H1 (cell line): Measurements from ENCODE around the gene NME3. TPM values are rescaled to one million over a fixed set of nuclear protein-coding genes. Genes with fewer than 3 reads are reported as not detected.
A peak's percentile ranks its signal among the peaks of the same experiment; 100 is the strongest.

Experiments
- BCL11A ChIP-seq, 2 experiments: IDR thresholded peaks; one replicate each; pipeline ENCODE4 v1.6.1; 2011; ENCODE audit warnings: low read depth in 2 of 2, low read length in 2 of 2, mild to moderate bottlenecking in 2 of 2
- CHD2 ChIP-seq: IDR thresholded peaks from 2 replicates; pipeline ENCODE4 v1.6.1; 2012; ENCODE audit warnings: low read length, improper control_type of control experiment
- CREB1 ChIP-seq: IDR thresholded peaks from 2 replicates; pipeline ENCODE4 v1.6.1; 2012; ENCODE audit warnings: inconsistent platforms
- GTF2F1 ChIP-seq: IDR thresholded peaks from 2 replicates; pipeline ENCODE4 v1.6.1; 2012; ENCODE audit warnings: low read depth, low read length, improper control_type of control experiment, borderline replicate concordance
- HDAC2 ChIP-seq, 2 experiments: fragments of 300-600 bp in 1 of 2; sonication (generic) in 1 of 2; IDR thresholded peaks; 2 replicates each; pipeline ENCODE4 v1.6.1; 2011 to 2012; ENCODE audit warnings: low read depth in 2 of 2, low read length in 2 of 2, mild to moderate bottlenecking in 2 of 2, moderate library complexity in 2 of 2, borderline replicate concordance in 1 of 2, inconsistent platforms in 1 of 2
- JUN ChIP-seq: IDR thresholded peaks from 2 replicates; pipeline ENCODE4 v1.6.1; 2011; ENCODE audit warnings: low read depth, mild to moderate bottlenecking, improper control_type of control experiment, low read length
- KDM1A ChIP-seq: fragments of 200-600, 300-600 bp; sonication (generic); IDR thresholded peaks from 2 replicates; pipeline ENCODE4 v1.7.1; 2016; ENCODE audit warnings: mild to moderate bottlenecking, low read length, borderline replicate concordance
- KDM5A ChIP-seq: fragments of 200-600 bp; IDR thresholded peaks from 2 replicates; pipeline ENCODE4 v1.7.1; 2012; ENCODE audit warnings: mild to moderate bottlenecking, low read length, inconsistent platforms, mixed read lengths
- RAD21 ChIP-seq, 2 experiments: IDR thresholded peaks in 1 of 2; conservative IDR thresholded peaks in 1 of 2; 2 replicates each; pipeline ENCODE4 v1.6.1; 2011; ENCODE audit warnings: low read depth in 2 of 2, low read length in 2 of 2, improper control_type of control experiment in 1 of 2, inconsistent platforms in 1 of 2, mild to moderate bottlenecking in 1 of 2, moderate library complexity in 1 of 2
- RFX5 ChIP-seq: IDR thresholded peaks from 2 replicates; pipeline ENCODE4 v1.6.1; 2011; ENCODE audit warnings: low read depth, low read length, improper control_type of control experiment, borderline replicate concordance
- SP1 ChIP-seq: IDR thresholded peaks from 2 replicates; pipeline ENCODE4 v1.6.1; 2011; ENCODE audit warnings: low read depth, low read length
- TEAD4 ChIP-seq: IDR thresholded peaks from 2 replicates; pipeline ENCODE4 v1.6.1; 2012; ENCODE audit warnings: low read depth, low read length, inconsistent platforms, mixed read lengths
- polyA plus RNA-seq, 7 experiments: library from polyadenylated mRNA; depleted of rRNA in 3 of 7; stranded (reverse) in 5 of 7; unstranded in 2 of 7; fragments of >200 nt in 5 of 7; fragments of 200-250 nt in 2 of 7; gene quantifications; 1 replicate in 5 of 7; 2 replicates in 1 of 7; 4 replicates in 1 of 7; pipeline versions ENCODE4 v1.2.1 to v1.2.3, GENCODE V29; 2011 to 2013; ENCODE audit warnings: missing spikeins in 2 of 7, mixed read lengths in 2 of 7
- total RNA-seq: library from RNA; stranded (reverse); fragmentation: NEBNext Ultra II Directional; extraction: Animal tissue kit (Norgen Biotek cat#: 25700); gene quantifications from 2 replicates; pipeline ENCODE4 v1.2.1, GENCODE V29; 2021
- TF ChIP-seq, protein P1 (sequence below): IDR thresholded peaks from 2 replicates; pipeline ENCODE4 v1.6.1; 2012; ENCODE audit warnings: inconsistent platforms
- TF ChIP-seq, protein P2 (sequence below): IDR thresholded peaks from 2 replicates; pipeline ENCODE4 v1.6.1; 2012; ENCODE audit warnings: low read length, inconsistent platforms

The NME3 gene
- total and polyA plus RNA-seq, 2 of the 8 experiments (the other 6 are each of a cell fraction or from before 2014, with no cell fraction given) = 72.5 to 163 TPM

DNA sequence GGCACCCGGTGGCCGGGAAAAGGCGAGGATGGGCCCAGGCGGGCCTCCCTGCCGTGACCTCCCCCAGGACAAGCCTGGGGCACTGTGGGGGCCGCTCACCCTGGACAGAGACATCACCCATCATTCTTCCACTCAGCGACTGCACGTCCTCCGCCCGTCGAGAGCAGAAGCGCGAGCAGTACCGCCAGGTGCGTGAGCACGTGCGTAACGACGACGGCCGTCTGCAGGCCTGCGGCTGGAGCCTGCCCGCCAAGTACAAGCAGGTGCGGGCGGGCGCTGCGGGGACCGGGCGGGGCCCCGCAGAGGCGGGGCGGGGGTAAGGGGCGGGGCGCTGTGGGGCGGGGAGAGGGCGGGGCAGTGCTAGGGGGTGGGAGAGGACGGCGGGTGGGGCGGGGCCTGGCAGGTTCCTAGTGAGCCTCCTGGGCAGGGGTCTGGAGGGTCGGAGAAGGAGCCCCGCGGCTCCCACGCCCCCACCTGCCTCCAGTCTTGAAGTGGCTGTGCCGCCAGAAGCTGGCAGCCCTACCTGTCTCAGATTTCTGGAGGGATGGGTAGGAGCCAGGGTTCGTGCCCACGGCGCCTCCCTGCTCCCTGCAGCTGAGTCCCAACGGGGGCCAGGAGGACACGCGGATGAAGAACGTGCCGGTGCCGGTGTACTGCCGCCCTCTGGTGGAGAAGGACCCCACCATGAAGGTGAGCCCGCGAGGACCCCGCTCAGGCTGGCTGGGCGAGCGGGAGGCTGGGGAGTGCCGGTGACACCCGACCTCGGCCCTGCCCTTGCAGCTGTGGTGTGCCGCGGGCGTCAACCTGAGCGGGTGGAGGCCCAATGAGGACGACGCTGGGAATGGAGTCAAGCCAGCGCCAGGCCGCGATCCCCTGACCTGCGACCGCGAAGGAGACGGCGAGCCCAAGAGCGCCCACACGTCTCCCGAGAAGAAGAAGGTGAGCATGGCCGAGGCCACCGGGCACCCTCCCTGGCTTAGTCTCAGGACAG lies 7.5 kb downstream of the NME3 start (continued):
- no peak for TF ChIP-seq BCL11A (IDR thresholded peaks at IDR 0.05; ENCODE audit: low read depth in 2 of 2, low read length in 2 of 2)
- no peak for TF ChIP-seq KDM5A
- TF ChIP-seq, protein P1, sequence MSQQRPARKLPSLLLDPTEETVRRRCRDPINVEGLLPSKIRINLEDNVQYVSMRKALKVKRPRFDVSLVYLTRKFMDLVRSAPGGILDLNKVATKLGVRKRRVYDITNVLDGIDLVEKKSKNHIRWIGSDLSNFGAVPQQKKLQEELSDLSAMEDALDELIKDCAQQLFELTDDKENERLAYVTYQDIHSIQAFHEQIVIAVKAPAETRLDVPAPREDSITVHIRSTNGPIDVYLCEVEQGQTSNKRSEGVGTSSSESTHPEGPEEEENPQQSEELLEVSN = peak; percentile 99
- no peak for TF ChIP-seq SP1
- no peak for TF ChIP-seq KDM1A
- 0 out of 2 replicates have a peak, but pooled peaks have one; percentile 42 for TF ChIP-seq CREB1
- no peak for TF ChIP-seq RFX5
- peak; percentile 71 to 75 for TF ChIP-seq RAD21 (IDR thresholded peaks at IDR 0.05 in 1 of 2, conservative IDR thresholded peaks at IDR 0.05 in 1 of 2; ENCODE audit: low read depth in 2 of 2, low read length in 2 of 2)
- no peak for TF ChIP-seq CHD2
- TF ChIP-seq HDAC2 (IDR thresholded peaks at IDR 0.05; ENCODE audit: borderline replicate concordance in 1 of 2, low read depth in 2 of 2, low read length in 2 of 2) = no peak; a peak in 1 of 4 replicates
- 0 out of 2 replicates have a peak, but pooled peaks have one; percentile 40 for TF ChIP-seq GTF2F1
- TF ChIP-seq TEAD4 = no peak
- TF ChIP-seq, protein P2, sequence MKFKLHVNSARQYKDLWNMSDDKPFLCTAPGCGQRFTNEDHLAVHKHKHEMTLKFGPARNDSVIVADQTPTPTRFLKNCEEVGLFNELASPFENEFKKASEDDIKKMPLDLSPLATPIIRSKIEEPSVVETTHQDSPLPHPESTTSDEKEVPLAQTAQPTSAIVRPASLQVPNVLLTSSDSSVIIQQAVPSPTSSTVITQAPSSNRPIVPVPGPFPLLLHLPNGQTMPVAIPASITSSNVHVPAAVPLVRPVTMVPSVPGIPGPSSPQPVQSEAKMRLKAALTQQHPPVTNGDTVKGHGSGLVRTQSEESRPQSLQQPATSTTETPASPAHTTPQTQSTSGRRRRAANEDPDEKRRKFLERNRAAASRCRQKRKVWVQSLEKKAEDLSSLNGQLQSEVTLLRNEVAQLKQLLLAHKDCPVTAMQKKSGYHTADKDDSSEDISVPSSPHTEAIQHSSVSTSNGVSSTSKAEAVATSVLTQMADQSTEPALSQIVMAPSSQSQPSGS = no peak
- no peak for TF ChIP-seq JUN
